ENCODE data around the gene PNPLA5. TPM values are rescaled to one million over a fixed set of nuclear protein-coding genes. Genes with fewer than 3 reads are reported as not detected.

Gene PNPLA5
- total and polyA plus RNA-seq, 9 of the 15 experiments (the other 6 are each of a cell fraction or from before 2014, with no cell fraction given): not detected

DNA sequence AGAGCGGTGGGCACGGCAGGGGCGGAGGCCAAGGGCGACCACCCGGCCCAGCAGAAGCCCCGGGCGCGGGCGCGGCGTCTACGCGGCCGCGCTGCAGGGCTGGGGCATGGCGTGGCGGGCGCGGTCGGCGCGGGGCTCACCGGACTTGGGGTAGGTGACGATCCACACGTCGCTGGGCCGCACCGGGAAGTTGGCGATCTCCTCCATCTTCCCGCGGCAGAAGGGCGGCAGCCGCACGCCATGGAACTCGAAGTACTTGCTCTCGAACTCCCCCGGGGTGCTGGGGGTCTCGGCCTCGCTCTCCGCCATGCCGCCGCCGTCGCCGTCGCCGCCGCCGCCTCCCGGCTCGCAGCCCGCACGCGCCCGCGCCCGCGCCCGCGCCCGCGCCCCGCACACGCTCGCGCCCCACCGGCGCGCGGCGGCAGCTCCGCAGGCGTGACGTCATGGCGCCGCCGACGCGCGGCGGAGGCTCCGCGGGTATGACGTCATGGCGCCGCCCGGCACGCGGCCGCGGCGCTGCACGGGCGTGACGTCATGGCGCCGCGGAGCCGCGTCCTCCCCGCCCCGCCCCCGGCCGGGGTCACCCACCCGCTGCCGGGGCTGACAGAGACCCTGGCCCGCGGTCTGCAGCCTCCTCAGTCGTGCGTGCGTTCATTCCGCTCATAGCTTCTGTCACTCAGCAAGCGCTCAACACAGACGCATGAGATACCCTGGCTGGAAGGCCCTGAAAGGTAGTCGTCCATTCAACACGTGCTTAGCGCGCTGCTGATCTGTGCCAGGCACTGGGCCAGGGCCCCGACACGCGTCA, 29.5 kb downstream of the PNPLA5 start, which contains the start of gene SULT4A1 (continued):
- no peak for TF ChIP-seq CHD7 (IDR thresholded peaks at IDR 0.05; ENCODE audit: low read depth, low read length)
- TF ChIP-seq ZNF57 (CRISPR knock-in tag; IDR thresholded peaks at IDR 0.05): no peak
- TF ChIP-seq CREM (IDR thresholded peaks at IDR 0.05; ENCODE audit: low read depth): peak; percentile 87
- no peak for TF ChIP-seq ELF1 (tag; IDR thresholded peaks at IDR 0.05)
- TF ChIP-seq ZBTB12 (CRISPR knock-in tag; IDR thresholded peaks at IDR 0.05): peak; percentile 46; the same call in 1 of the 2 replicates
- TF ChIP-seq GMEB1 (CRISPR knock-in tag; IDR thresholded peaks at IDR 0.05): peak; percentile 85
- no peak for TF ChIP-seq CAMTA2 (CRISPR knock-in tag; conservative IDR thresholded peaks at IDR 0.05)
- TF ChIP-seq ZNF384 (IDR thresholded peaks at IDR 0.05; ENCODE audit: low read depth, low read length): no peak
- peak; percentile 80 for TF ChIP-seq CREB1 (IDR thresholded peaks at IDR 0.05)
- peak; percentile 69 for TF ChIP-seq CREB1 (CRISPR knock-in tag; IDR thresholded peaks at IDR 0.05)
